Endometrial microvascular endothelial cells (primary cell): ENCODE measurements around the gene NR1H2. TPM values are rescaled to one million over a fixed set of nuclear protein-coding genes. Genes with fewer than 3 reads are reported as not detected.

Experiments
- in situ Hi-C: cut with HindIII; loops from 2 replicates; pipeline ENCODE4 v1.10.0; 2017; ENCODE audit warnings: low sequenced_read_pairs, low pct_unique_long_range_greater_than_20kb; ENCODE audit errors: inconsistent ontology term
- total RNA-seq: library from RNA; depleted of rRNA; stranded (reverse); fragments of >200 nt; gene quantifications from one replicate; pipeline ENCODE4 v1.2.3, GENCODE V29; 2015; ENCODE audit errors: inconsistent ontology term

Gene NR1H2
- total RNA-seq, 1 donor from 2014 or later, result 76.6 TPM

GRCh38 chr19:50393589-50393988 lies 17.3 kb downstream of the NR1H2 start:
- in situ Hi-C loops, result no loop called here

GRCh38 chr19:50394017-50394416 lies 17.8 kb downstream of the NR1H2 start:
- in situ Hi-C loops, result no loop called here

- in situ Hi-C loops, result no loop called here
Measured at GRCh38 chr19:50398675-50399367, 22.6 kb downstream of the NR1H2 start.

- in situ Hi-C loops, result no loop called here
Measured at GRCh38 chr19:50399368-50399745, 23.1 kb downstream of the NR1H2 start.

GRCh38 chr19:50401605-50402450 lies 25.6 kb downstream of the NR1H2 start:
- in situ Hi-C loops, result no loop called here

GRCh38 chr19:50402544-50403301 lies 26.5 kb downstream of the NR1H2 start:
- in situ Hi-C loops, result no loop called here

- in situ Hi-C loops, result no loop called here
Measured at GRCh38 chr19:50406156-50406820, 30.0 kb downstream of the NR1H2 start.

- in situ Hi-C loops, result no loop called here
Measured at GRCh38 chr19:50406829-50407228, 30.6 kb downstream of the NR1H2 start.

GRCh38 chr19:50409347-50409746 lies 33.1 kb downstream of the NR1H2 start:
- in situ Hi-C loops, result no loop called here

GRCh38 chr19:50410109-50410508 lies 33.9 kb downstream of the NR1H2 start:
- in situ Hi-C loops, result no loop called here

GRCh38 chr19:50412419-50412818 lies 36.2 kb downstream of the NR1H2 start:
- in situ Hi-C loops, result no loop called here

GRCh38 chr19:50413096-50413495 lies 36.8 kb downstream of the NR1H2 start:
- in situ Hi-C loops, result no loop called here

- in situ Hi-C loops, result no loop called here
Measured at GRCh38 chr19:50413531-50413930, 37.3 kb downstream of the NR1H2 start.

- in situ Hi-C loops, result no loop called here
Measured at GRCh38 chr19:50414864-50415660, 38.8 kb downstream of the NR1H2 start.

- in situ Hi-C loops, result no loop called here
Measured at GRCh38 chr19:50415661-50416033, 39.4 kb downstream of the NR1H2 start.

GRCh38 chr19:50416034-50416977 lies 40.0 kb downstream of the NR1H2 start:
- in situ Hi-C loops, result no loop called here
